ENCODE data around the gene CIT.

The CIT gene

GRCh38 chr12:119836781-119837180 lies 40.3 kb downstream of the CIT start:
- H3K27ac ChIP-seq = no peak overlapping the region
- TF ChIP-seq, protein P1, sequence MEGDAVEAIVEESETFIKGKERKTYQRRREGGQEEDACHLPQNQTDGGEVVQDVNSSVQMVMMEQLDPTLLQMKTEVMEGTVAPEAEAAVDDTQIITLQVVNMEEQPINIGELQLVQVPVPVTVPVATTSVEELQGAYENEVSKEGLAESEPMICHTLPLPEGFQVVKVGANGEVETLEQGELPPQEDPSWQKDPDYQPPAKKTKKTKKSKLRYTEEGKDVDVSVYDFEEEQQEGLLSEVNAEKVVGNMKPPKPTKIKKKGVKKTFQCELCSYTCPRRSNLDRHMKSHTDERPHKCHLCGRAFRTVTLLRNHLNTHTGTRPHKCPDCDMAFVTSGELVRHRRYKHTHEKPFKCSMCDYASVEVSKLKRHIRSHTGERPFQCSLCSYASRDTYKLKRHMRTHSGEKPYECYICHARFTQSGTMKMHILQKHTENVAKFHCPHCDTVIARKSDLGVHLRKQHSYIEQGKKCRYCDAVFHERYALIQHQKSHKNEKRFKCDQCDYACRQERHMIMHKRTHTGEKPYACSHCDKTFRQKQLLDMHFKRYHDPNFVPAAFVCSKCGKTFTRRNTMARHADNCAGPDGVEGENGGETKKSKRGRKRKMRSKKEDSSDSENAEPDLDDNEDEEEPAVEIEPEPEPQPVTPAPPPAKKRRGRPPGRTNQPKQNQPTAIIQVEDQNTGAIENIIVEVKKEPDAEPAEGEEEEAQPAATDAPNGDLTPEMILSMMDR (IDR thresholded peaks at IDR 0.05) = no peak
- TF ChIP-seq ZFX (IDR thresholded peaks at IDR 0.05; ENCODE audit: borderline replicate concordance) = no peak

GRCh38 chr12:119835068-119835467 lies 42.1 kb downstream of the CIT start:
- TF ChIP-seq, protein P1 (IDR thresholded peaks at IDR 0.05) = no peak
- no peak for TF ChIP-seq ZFX (IDR thresholded peaks at IDR 0.05; ENCODE audit: borderline replicate concordance)
- H3K27ac ChIP-seq = no peak overlapping the region

GRCh38 chr12:119829439-119829838 lies 47.7 kb downstream of the CIT start:
- TF ChIP-seq, protein P1 (IDR thresholded peaks at IDR 0.05) = no peak
- TF ChIP-seq ZFX (IDR thresholded peaks at IDR 0.05; ENCODE audit: borderline replicate concordance) = no peak
- no peak overlapping the region for H3K27ac ChIP-seq

DNA sequence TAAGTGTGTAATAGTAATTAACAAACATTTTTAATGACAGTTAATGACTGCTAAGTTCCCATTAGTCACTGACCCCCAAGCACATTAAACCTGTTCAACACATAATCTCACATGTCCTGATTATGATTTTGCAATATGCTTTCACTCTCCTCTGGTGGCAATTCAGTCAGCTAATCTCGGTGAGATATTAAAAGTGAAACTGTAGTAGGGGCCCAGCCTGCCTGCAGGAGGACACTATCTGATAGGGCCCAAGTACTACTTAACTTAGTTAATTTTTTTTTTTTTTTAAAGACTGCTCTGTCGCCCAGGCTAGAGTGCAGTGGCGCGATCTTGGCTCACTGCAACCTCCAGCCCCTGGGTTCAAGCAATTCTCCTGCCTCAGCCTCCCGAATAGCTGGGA lies 48.8 kb downstream of the CIT start:
- TF ChIP-seq, protein P1 (IDR thresholded peaks at IDR 0.05) = no peak
- no peak for TF ChIP-seq ZFX (IDR thresholded peaks at IDR 0.05; ENCODE audit: borderline replicate concordance)
- no peak overlapping the region for H3K27ac ChIP-seq

DNA sequence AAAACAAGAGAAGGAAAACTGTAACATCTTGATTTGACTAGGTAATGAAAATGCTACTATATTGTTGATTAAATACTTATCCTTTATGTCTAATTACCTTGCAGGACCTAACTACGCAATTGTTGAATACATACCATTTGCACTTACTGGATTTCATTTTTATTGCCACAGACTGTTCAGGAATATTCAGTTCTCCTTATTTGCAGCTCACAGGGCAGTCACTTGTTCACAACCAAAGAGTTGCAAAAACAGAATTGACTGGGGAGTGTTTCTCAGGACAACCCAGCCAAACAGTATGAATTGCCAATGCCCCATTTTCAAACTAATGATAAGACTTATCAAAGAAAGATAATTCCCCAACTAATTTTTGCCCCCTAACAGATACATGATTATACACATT lies 49.4 kb downstream of the CIT start:
- no peak overlapping the region for H3K27ac ChIP-seq
- no peak for TF ChIP-seq ZFX (IDR thresholded peaks at IDR 0.05; ENCODE audit: borderline replicate concordance)
- TF ChIP-seq, protein P1 (IDR thresholded peaks at IDR 0.05) = no peak

GRCh38 chr12:119826661-119827445 lies 50.3 kb downstream of the CIT start:
- H3K27ac ChIP-seq = no peak overlapping the region
- TF ChIP-seq ZFX (IDR thresholded peaks at IDR 0.05; ENCODE audit: borderline replicate concordance) = no peak
- TF ChIP-seq, protein P1 (IDR thresholded peaks at IDR 0.05) = no peak

DNA sequence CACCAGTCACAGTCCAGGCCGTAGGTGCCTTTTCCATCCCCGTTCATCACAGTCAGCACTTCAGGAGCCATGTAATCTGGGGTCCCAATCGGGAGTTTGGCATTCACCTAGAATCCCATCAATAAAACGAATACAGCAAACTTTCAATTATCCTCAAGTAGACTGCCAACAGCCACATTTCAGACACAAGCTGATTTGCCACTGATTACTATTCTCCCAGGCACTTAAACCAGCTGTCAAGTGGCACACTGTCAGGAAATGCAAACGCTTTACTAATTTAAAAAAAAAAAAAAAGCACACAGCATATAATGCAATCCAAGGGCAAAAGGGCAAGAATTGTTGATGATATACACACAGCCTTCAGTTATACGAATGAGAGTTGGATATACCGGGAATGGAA lies 51.9 kb downstream of the CIT start:
- H3K27ac ChIP-seq = no peak overlapping the region
- TF ChIP-seq, protein P1 (IDR thresholded peaks at IDR 0.05) = no peak
- no peak for TF ChIP-seq ZFX (IDR thresholded peaks at IDR 0.05; ENCODE audit: borderline replicate concordance)

Measured in 22Rv1 (cell line).